Astrocyte of the cerebellum (primary cell): Measurements from ENCODE around the gene ARHGEF40.

Source experiments
- DNase-seq: peaks from one replicate; pipeline ENCODE4 v3.0.0-alpha.2; 2011; ENCODE audit warnings: low read depth
- H3K4me3 ChIP-seq: 2 replicates; pipeline ENCODE4 v1.5.1; 2011; ENCODE audit warnings: mild to moderate bottlenecking, low read depth, low read length, moderate library complexity
- CTCF ChIP-seq: IDR thresholded peaks from 2 replicates; pipeline ENCODE4 v1.5.1; 2012; ENCODE audit warnings: low read length, low read depth, moderate library complexity, mild to moderate bottlenecking; ENCODE audit errors: missing control alignments
- in situ Hi-C: cut with HindIII; loops from 2 replicates; pipeline ENCODE4 v1.10.0; 2017; ENCODE audit warnings: low sequenced_read_pairs

ARHGEF40 gene

GRCh38 chr14:21084396-21084795 lies 14.3 kb downstream of the ARHGEF40 start:
- H3K4me3 ChIP-seq, result no peak overlapping the region
- no peak for DNase-seq
- no peak for TF ChIP-seq CTCF
- in situ Hi-C loops, result no loop called here

DNA sequence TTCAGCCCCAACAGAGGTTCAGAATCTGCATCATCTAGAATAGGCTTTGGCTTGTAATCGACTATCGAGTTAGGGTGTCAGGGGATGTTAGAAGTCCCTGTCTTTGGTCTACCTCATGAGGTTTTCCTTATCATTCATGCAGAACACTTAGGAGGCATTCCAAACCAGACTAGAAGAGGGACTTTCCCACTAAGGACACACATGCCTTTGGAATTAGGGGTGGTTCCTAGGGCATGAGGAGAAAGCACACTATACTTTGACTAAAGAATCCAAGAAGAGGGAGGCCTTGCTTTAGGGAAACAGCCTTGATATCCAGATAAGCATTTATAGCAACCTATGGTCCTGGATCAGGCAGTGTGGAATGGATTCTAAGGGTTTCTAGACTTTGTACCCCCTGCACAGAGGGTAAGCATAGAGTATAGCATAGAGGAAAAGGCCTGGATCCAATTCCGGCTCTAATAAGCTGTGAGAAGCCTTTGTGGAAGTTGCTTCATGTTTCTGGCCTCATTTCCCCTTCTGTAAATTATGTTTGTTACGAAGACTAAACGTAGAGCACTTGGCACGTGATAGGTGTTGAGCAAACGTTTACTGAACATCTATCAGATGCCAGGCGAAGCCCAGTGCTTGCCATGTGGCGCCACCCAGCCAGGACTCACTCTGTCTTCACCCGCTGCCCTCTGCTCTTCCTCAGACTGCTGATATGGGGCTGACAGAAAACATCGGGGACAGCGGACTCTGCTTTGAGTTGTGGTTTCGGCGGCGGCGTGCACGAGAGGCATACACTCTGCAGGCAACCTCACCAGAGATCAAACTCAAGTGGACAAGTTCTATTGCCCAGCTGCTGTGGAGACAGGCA lies 15.1 kb downstream of the ARHGEF40 start:
- in situ Hi-C loops, result no loop called here
- peak; percentile 33 for DNase-seq
- H3K4me3 ChIP-seq, result no peak overlapping the region
- TF ChIP-seq CTCF, result no peak

GRCh38 chr14:21086908-21087293 lies 16.8 kb downstream of the ARHGEF40 start:
- no peak overlapping the region for H3K4me3 ChIP-seq
- in situ Hi-C loops, result no loop called here
- DNase-seq, result no peak
- no peak for TF ChIP-seq CTCF

DNA sequence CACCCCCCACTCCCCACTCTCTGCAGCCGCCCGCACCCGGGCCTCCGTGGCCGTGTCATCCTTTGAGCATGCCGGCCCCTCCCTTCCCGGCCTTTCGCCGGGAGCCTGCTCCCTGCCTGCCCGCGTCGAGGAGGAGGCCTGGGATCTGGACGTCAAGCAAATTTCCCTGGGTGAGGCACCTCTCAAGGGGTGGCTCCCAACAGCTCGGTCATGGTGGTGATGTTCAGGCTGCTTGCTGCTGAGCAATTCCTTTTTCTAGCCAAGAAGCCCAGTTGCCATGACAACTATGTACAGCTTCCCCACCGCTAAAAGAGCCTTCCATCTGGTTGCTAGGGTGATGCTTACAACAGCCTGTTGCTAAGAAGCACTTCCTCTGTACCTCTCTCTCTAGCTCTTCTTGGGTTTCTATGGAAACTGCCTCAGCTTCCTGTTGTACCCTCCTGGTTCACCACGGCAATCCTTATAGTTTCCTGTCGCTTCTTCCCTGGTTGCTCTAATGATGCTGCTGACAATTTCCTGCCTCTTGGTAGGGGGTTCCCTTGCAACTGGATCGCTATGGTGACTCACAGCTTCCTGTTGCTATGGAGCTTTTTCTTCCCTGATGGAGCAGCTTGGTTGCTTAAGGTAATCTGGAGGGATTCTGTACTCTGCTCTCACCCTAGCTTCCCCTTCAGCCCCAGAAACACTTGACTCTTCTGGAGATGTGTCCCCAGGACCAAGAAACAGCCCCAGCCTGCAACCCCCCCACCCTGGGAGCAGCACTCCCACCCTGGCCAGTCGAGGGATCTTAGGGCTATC lies 17.4 kb downstream of the ARHGEF40 start:
- no peak overlapping the region for H3K4me3 ChIP-seq
- in situ Hi-C loops, result no loop called here
- no peak for TF ChIP-seq CTCF
- peak; percentile 91 for DNase-seq

DNA sequence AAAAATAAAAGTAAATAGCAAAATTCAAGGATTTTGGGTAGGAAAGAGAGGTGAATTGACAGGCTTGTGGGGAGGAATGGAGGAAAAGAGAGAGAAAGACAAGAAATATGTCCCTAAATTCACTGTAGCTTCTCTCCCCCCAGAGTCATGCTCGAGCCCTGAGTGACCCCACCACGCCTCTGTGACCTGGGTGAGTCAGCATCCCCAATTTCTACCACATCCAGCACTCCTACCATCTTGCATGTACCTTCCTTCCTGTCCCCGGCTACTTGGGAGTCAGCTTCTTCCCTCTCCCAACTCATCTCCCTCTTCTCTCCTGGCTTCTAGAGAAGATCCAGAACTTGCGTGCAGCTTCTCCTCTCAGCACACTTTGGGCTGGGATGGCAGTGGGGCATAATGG lies 18.6 kb downstream of the ARHGEF40 start:
- no peak for DNase-seq
- TF ChIP-seq CTCF, result no peak
- in situ Hi-C loops, result no loop called here
- no peak overlapping the region for H3K4me3 ChIP-seq

- in situ Hi-C loops, result no loop called here
- no peak for DNase-seq
- H3K4me3 ChIP-seq, result no peak overlapping the region
- TF ChIP-seq CTCF, result no peak
Observed at GRCh38 chr14:21089271-21089670, 19.2 kb downstream of the ARHGEF40 start.
